Measurements from ENCODE around the gene TBCD. TPM values are rescaled to one million over a fixed set of nuclear protein-coding genes. Genes with fewer than 3 reads are reported as not detected.
A peak's percentile ranks its signal among the peaks of the same experiment; 100 is the strongest.

The TBCD gene
- total RNA-seq, 1 donor from 2014 or later: 59.8 TPM

DNA sequence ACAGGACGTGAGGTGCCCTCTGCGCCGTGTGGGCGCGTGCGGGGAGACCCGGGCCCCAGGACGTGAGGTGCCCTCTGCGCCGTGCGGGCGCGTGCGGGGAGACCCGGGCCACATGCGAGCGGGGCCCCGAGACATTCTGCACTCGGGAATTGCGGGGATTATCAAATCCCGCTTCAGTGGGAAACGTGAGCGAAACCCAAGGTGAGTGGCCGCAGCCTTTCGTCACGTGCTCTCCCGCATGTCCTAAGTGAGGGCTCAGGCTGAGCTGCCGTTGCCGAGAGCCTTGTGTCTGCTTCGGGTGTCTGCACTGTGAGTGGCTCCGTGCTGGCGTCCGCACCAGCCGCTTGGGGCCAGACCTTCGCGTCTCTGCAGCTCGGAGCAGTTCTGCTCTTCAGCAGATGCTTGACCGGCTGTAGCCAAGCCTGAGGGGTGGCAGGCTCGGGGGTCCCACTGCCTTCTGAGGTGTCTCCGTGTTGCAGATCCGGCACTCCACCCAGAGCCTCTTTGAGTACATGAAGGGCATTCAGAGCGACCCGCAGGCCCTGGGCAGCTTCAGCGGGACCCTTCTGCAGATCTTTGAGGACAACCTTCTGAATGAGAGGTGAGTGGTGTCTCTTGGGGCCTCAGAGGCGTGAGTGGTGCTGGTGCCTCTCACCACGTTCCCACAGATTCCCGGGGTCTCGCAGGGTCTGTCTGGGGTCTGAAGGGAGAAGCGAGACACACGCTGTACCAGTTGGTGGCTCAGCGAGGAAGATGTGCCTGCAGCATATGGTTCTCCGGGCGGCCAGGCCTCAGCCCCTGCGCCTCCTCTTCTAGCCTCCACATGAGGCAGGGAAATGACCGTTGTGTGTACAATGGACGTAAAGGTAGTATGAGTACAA, 178.4 kb downstream of the TBCD start:
- Mint-ChIP-seq H3K27me3 (ENCODE audit: low read depth) (no peaks in the 10 kb centered on the region), H3K27ac (ENCODE audit: unreplicated experiment) (no peak overlapping the region), H3K4me1 (ENCODE audit: low read depth) (no peaks in the 10 kb centered on the region), H3K4me3 (ENCODE audit: unreplicated experiment) (no peak overlapping the region), H3K36me3 (ENCODE audit: low read depth) (peaks cover 33% of the 10 kb centered on the region), H3K9me3 (ENCODE audit: low read depth) (no peaks in the 10 kb centered on the region)
- DNase-seq (ENCODE audit: low spot score): peak; percentile 88
- TF ChIP-seq, protein P1, sequence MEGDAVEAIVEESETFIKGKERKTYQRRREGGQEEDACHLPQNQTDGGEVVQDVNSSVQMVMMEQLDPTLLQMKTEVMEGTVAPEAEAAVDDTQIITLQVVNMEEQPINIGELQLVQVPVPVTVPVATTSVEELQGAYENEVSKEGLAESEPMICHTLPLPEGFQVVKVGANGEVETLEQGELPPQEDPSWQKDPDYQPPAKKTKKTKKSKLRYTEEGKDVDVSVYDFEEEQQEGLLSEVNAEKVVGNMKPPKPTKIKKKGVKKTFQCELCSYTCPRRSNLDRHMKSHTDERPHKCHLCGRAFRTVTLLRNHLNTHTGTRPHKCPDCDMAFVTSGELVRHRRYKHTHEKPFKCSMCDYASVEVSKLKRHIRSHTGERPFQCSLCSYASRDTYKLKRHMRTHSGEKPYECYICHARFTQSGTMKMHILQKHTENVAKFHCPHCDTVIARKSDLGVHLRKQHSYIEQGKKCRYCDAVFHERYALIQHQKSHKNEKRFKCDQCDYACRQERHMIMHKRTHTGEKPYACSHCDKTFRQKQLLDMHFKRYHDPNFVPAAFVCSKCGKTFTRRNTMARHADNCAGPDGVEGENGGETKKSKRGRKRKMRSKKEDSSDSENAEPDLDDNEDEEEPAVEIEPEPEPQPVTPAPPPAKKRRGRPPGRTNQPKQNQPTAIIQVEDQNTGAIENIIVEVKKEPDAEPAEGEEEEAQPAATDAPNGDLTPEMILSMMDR (IDR thresholded peaks at IDR 0.05): no peak

DNA sequence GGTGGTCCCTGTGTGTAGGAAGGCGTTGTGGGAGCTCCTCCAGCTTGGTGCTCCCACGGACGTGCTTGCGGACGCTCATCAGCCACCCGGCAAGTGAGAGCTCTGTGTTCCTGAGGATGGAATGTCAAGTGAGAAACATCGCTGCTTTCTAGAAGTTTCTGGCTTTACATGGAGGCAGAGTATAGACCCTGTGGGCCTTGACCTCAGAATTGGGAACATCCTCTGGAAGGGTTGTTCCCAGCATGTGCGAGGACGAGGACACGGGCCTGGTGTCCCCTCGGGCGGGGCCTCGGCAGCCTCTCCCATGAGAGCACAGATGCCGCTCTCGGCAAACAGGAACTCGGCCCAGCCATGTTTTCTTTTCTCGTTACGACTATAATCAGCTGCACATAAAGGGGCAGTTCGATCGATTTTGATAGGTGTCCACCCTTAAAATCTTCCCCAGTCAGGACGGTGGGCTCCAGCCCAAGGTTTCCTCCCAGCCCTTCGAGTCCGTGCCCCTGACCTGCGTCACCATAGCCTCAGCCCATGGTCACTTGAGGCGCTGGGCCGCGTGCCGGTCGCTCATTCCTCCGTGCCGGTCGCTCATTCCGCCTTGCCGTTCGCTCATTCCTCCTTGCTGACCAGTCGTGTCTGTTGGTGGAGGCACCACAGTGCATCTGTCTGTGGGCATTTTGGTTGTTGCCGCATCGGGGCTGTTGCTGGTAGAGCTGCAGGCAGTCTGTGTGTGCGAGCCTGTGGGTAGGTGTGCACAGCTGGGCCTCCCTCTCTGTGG, 179.2 kb downstream of the TBCD start:
- Mint-ChIP-seq H3K4me3 (ENCODE audit: unreplicated experiment) (no peak overlapping the region), H3K9me3 (ENCODE audit: low read depth) (no peaks in the 10 kb centered on the region), H3K4me1 (ENCODE audit: low read depth) (no peaks in the 10 kb centered on the region), H3K27me3 (ENCODE audit: low read depth) (no peaks in the 10 kb centered on the region), H3K27ac (ENCODE audit: unreplicated experiment) (peak overlapping the region; percentile 38), H3K36me3 (ENCODE audit: low read depth) (peaks cover 35% of the 10 kb centered on the region)
- TF ChIP-seq, protein P1 (IDR thresholded peaks at IDR 0.05): no peak
- peak; percentile 72 for DNase-seq (ENCODE audit: low spot score)

DNA sequence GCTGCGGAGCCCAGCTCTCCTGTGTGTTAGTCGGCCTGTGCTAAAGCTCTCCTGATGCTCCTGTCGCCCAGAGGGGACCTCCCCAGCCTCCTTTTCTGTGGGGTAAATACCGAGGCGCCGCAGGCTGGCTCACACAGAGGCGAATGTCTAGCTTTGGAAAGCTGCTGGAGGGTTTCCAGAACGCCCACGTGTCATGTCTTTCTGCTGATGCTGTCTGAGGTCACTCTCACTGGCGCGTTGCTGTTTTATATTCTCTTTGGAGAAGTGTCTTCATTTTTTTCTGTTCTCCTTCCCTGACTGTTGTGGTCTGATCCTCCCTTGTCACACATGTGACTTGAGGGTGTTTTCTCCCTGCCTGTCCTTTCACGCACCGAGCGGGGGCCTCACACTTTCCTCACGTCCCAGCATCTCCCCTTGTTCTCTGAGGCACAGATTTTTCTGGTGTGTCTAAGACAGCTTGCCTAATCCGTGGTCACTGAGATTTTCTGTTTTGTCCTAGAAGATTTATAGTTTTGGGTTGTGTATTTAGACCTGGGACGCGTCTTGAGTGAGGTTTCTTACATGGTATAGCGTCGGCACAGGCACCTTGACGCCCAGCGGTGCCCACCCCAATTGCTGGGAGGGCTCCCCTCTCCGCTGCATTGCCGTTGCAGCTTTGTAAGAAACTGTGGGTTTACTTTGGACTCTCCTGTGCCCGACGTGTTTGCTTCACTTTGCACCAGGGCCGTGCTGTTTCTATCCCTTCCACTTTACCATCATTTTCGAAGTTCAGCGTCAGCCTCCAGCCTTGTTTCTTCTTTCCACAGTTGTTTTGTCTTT, 180.0 kb downstream of the TBCD start:
- H3K9me3 Mint-ChIP-seq (ENCODE audit: low read depth): no peaks in the 10 kb centered on the region
- no peaks in the 10 kb centered on the region for H3K4me1 Mint-ChIP-seq (ENCODE audit: low read depth)
- peak overlapping the region; percentile 38 for H3K27ac Mint-ChIP-seq (ENCODE audit: unreplicated experiment)
- DNase-seq (ENCODE audit: low spot score): peak; percentile 41
- TF ChIP-seq, protein P1 (IDR thresholded peaks at IDR 0.05): no peak
- no peak overlapping the region for H3K4me3 Mint-ChIP-seq (ENCODE audit: unreplicated experiment)
- peaks cover 30% of the 10 kb centered on the region for H3K36me3 Mint-ChIP-seq (ENCODE audit: low read depth)
- H3K27me3 Mint-ChIP-seq (ENCODE audit: low read depth): no peaks in the 10 kb centered on the region

DNA sequence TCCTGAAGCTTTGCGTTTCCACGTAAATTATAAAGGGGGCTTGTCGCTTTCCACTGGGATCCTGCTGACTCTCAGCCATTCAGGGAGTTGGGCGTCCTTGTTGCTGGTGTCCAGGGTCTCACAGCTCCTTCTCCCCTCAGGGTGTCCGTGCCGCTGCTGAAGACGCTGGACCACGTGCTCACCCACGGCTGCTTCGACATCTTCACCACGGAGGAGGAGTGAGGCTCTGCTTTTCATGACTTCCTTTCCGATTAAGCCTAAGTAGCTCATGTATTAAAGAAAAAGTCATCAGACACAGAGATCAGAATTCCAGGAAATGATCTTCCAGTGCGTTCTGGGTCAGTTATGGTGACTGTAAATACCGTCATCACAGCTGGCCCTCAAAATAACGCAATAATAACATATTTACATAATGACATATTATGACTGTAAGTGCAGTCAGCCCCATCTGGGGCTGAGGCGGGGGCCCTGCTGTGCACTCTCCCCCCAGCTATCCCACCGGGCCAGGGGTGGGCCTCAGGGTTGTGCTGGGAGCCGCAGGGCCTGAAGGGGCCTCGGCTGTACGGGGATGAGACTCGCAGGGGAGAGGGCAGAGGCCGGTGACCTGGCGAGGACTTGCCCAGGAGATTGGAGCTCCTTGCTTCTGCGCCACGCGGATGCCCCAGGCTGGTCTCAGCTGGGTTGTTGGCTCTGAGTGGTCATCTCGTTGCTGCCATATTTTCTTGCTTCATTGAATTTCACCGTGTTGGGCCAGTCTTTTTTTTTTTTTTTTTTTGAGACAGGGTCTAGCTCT, 180.8 kb downstream of the TBCD start:
- Mint-ChIP-seq H3K27ac (ENCODE audit: unreplicated experiment) (no peak overlapping the region), H3K27me3 (ENCODE audit: low read depth) (no peaks in the 10 kb centered on the region), H3K4me3 (ENCODE audit: unreplicated experiment) (no peak overlapping the region), H3K36me3 (ENCODE audit: low read depth) (peaks cover 28% of the 10 kb centered on the region), H3K9me3 (ENCODE audit: low read depth) (no peaks in the 10 kb centered on the region), H3K4me1 (ENCODE audit: low read depth) (no peaks in the 10 kb centered on the region)
- TF ChIP-seq, protein P1 (IDR thresholded peaks at IDR 0.05): no peak
- DNase-seq (ENCODE audit: low spot score): peak; percentile 77
